ENCODE measurements around the gene SLC6A11.

SLC6A11 gene

DNA sequence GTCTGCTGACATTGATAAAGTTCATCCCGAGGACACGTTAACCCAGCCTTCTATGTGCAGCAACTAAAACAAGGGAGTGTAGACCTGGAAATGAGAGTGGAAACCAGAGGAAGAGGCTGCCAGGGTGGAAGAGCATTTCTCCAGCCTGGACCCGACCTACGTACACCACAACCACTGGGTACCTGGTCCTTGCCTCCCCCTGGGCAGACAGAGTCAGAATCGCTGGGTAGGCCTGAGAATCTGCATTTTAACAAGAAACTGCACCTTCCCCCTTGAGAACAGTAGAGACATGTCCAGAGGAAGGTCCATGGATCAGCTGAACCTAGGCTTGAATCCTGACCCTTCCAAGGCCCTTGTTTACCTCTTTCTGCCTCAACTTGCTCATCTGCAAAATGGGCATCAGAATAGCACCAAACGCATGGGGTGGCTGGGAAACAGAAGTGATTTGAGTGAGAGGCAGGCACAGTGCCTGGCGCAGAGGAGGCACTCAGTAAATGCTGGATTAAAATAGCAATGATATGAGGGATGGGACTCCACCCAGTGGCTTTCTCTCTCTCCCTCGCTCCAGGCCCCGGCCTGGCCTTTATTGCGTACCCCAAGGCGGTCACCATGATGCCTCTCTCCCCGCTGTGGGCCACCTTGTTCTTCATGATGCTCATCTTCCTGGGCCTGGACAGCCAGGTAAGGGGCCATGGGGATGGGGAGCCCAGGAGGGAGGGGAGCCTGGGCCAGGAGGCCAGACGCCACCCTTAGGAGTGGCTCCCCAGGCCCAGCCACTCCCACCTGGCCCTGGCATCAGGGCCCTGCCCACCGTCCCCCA is 109.6 kb downstream of the SLC6A11 start:
- no peak for DNase-seq (ENCODE audit: low read depth)
- no peak overlapping the region for H3K4me3 ChIP-seq (ENCODE audit: low read depth, low read length)

DNA sequence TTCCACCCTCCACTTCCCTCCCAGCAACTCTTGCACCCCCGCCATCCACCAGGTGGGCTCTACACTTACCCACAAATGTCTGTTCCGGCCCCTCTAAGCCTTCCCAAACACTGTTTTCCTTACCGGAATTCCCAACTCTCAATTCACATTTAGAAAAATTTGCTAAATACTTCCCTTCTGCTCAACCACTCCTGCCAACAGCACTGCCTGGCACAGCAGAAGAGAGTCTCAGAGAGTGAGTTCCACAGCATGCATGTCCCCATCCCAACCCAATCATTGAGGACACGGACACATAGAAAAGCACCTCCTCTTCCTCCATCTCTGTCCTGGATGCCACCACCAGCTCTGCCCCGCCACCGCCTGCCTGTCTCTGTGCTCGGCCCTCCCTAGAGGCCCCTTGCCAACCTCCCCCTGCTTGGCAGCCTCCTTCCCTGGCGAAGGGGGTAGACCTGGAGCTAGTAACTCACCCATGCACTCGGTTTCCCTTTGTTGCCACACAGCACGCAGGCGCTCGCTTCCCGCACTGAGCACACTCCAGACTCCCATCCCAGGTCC is 110.3 kb downstream of the SLC6A11 start:
- no peak for DNase-seq (ENCODE audit: low read depth)
- no peak overlapping the region for H3K4me3 ChIP-seq (ENCODE audit: low read depth, low read length)

DNA sequence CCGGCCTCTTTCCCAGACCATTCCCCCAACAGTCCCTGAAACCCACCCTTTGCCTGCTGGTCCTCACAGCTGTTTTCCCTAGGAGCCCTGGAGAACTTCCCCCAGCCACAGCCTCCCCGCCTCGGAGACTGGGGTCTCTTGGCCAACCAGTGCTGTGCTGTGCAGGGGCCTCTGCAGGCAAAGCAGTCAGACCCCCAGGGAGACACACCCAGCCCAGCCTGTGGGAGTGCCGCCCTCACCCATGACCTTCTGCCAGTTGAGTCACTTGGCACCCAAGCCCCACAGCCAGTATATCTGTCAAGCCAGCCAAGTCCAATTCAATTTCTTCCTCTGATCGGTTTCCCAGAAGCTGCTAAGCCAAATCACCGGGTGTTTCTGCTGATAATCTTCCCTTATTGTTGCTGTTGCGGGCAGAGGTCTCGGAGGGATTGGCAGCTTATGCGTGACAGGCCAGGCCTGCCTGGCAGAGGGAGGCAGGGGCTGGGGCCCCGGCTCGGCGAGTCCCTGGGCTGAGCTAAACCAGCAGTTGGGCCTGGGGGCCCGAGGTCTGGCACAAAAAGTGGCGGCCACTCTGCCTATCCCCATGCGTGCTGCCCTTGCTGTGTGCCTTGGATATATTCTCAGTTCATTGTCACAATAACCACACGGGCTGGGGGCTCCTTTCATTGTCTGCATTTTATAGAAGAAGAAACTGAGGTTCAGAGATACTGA is 110.9 kb downstream of the SLC6A11 start:
- no peak overlapping the region for H3K4me3 ChIP-seq (ENCODE audit: low read depth, low read length)
- no peak for DNase-seq (ENCODE audit: low read depth)

DNA sequence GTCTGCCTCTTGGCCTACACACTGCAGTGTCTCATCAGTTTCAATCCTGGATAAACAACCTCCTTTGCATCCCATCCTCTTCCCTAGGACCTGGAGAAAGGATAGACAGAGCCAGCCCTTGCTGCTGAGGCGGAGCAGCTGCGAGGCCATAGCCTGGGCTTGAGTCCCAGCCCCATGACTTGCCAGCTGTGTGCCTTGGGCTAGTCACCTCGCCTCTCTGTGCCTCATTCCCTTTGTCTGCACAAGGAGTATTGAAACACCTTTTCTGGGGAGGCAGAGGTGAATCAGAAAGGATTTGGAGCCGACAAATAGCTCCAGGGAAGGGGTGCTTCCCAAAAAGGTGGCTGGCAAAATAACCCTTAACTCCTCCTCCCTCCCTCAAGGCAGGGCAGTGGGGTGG is 111.5 kb downstream of the SLC6A11 start:
- no peak overlapping the region for H3K4me3 ChIP-seq (ENCODE audit: low read depth, low read length)
- DNase-seq (ENCODE audit: low read depth) = no peak

DNA sequence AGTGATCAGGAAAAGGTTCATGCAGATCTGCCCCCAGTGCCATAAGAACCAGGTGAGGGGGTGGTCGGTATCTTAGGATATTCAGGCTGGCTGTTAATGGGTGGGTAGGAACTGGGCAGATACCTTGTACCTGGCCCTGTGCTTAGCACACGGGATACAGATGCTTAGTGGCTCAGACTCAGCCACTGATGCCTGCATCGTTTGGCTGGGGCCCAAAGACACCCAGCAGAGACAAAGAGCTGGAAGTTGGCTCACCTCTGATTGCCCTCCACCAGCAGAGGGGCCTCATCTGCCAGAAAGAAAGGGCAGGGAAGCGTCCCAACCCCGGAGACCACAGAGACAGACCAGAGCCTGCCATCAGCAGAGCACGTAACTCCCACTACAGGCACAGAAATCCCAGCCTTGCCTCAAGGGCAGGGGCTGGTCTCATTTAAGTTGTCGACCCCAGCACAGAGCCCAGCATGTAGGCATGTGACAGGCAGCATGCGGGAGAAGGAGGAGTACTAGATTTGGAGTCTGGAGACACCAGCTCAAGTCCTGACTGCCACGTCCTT is 112.5 kb downstream of the SLC6A11 start:
- no peak for DNase-seq (ENCODE audit: low read depth)
- H3K4me3 ChIP-seq (ENCODE audit: low read depth, low read length) = no peak overlapping the region

DNA sequence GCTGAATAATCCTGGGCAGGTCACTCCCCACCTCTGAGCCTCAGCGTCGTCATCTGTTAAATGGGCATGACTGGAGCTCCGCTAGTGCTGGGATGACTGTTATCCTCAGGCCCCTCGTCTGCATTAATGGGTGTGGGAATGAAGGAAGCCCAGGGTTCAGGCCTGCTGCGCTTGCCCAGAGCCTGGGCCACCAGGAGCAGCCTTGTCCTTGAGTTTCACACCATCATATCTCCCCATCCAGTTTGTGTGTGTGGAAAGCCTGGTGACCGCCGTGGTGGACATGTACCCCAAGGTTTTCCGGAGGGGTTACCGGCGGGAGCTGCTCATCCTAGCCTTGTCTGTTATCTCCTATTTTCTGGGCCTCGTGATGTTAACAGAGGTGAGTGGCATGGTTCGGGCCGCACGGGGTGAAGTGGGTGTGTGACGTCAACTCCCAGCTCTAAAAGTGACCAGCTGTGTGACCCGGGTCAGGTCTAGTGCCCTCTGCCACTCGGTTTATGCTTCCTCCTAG is 113.0 kb downstream of the SLC6A11 start:
- H3K4me3 ChIP-seq (ENCODE audit: low read depth, low read length) = no peak overlapping the region
- no peak for DNase-seq (ENCODE audit: low read depth)

DNA sequence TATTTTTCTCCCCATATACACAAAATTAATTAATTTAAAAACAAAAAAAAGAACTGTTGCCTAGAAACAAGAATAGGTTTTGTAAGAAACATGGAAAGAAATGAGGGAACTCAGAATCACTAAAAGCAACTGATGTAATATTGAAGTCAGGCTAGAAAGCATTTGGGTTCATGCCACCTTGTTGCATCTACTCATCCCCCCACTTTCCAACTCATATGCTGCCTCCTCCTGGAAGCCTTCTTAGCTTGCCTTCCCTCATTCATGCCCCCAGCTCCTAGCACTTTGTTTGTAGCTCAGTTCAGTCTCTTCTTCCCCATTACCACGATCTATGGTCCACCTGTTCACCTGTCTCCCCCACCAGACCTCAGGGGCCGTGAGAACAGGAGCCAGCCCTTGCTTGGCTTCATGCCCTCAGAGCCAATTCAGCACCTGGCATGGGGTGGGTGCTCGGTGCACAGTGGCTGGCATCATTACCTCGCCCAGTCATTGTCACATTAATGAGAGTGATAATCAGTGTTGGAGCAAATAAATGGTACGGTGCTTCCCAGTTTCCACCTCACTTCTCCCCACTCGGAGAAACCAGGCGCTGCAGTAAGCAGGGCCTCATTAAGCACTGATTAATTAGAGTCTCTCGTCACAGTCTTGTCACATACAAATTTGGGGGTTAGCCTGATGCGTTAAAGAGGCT is 114.1 kb downstream of the SLC6A11 start:
- no peak for DNase-seq (ENCODE audit: low read depth)
- no peak overlapping the region for H3K4me3 ChIP-seq (ENCODE audit: low read depth, low read length)

DNA sequence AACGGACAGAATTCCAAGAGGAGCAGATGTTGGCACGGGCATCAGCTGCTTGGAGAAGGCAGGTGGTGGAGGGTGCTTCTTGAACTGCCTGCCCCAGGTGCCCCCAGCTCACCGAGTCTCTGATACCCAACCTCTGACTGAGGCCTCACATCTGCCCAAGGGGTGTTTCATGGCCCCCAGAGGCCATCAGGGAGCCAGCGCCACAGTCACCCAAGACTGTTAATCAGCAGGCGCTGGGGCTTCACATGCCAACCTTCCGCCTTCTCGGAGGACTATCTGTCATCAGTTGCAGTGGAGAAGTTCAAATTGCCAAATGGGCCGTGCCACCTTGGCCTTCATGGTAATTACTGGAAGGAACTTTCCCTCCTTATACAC is 114.6 kb downstream of the SLC6A11 start:
- no peak for DNase-seq (ENCODE audit: low read depth)
- H3K4me3 ChIP-seq (ENCODE audit: low read depth, low read length) = no peak overlapping the region

DNA sequence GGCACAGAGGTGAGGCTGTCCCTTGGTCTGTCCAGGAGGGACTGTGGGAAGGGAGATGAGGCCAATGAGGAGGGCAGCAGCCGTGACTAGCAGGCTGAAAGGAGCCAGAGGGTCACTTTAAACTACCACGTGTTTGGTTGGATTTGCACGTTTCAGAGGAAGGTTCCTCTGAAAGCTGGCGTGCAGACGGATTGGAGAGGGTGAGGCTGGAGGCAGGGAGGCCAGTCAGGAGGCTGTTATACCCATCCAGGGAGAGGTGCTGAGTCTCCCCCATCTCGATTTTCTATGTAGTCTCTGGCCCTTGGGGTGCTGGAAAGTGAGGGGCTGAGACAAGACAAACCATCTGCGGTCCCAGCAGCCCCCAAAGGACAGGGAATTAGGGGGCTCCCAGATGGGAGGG is 116.6 kb downstream of the SLC6A11 start:
- DNase-seq (ENCODE audit: low read depth) = no peak
- no peak overlapping the region for H3K4me3 ChIP-seq (ENCODE audit: low read depth, low read length)

DNA sequence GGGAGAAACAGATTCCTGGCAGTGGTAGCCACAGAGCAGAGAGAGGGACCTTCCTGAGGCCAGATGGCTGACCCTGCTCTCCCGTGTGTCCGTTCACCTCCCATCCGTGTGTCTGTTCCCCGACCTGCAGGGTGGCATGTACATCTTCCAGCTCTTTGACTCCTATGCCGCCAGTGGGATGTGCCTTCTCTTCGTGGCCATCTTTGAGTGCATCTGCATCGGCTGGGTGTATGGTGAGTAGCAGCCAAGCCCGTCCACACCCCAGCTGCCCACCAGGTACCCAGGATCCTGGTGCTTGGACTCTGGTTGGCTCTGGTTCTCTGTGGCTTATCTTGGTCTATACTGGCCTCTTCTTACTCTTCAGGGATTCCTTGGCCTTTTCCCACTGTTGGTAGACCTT is 117.0 kb downstream of the SLC6A11 start:
- no peak for DNase-seq (ENCODE audit: low read depth)

DNA sequence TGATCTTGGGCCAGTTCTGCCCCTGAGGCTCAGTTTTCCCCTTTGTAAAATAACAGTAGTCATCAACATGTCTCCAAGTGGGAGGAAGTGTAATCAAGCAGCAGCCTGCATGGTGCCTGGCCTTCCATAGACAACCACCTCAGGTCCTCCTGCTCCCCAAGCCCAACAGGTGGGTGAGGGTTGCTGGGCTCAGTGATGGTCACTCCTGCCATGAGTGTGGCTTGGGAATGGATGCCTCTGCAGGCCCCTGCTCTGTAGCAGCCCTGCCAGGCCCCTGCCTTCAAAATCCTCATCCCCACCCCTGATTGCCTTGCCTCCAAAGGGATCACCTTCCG is 117.4 kb downstream of the SLC6A11 start:
- DNase-seq (ENCODE audit: low read depth) = no peak
- no peak overlapping the region for H3K4me3 ChIP-seq (ENCODE audit: low read depth, low read length)

More for the DNA sequence above, 117.0 kb downstream of the SLC6A11 start:
- H3K4me3 ChIP-seq (ENCODE audit: low read depth, low read length) = no peak overlapping the region

DNA sequence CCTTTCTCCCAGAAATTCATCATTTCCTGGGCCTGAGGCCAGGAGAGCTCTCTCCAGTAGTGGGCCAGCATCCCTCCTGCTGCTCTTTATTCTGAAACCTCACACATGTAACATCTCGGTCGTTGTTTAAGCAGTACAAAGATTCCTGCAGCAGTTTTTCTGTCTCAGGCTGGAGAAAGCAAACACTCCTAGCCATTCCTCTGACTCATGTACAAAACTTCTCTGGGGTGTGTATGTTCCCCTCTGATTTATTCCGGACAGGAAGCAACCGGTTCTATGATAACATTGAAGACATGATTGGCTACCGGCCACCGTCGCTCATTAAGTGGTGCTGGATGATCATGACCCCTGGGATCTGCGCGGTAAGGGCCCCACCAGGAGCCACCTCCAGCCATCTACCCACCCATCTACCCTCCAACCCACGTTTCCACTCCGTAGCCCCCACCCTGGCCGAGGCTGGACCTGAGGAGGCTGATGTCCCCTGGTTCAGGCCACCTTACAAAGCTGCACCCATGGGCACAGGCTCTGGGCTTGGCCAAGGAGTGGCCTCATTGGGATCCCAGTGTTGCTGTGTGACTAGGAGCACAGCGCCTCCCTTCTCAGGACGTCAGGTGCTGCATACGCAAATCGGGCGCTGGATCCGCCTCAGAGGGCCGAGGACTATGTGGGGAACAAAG is 117.9 kb downstream of the SLC6A11 start:
- DNase-seq (ENCODE audit: low read depth) = no peak

DNA sequence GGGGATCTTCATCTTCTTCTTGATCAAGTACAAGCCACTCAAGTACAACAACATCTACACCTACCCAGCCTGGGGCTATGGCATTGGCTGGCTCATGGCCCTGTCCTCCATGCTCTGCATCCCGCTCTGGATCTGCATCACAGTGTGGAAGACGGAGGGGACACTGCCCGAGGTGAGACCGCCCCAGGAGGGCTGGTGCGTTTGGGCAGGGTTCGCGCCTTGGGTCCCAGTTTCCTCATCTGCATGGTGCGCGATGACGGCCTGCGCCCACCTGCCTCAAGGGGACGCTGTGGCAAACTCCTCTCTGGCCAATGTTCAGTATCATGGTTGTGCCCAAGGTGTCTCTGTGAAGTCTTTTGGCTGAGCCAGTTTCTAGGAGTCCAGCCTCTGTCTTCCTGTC is 119.0 kb downstream of the SLC6A11 start:
- H3K4me3 ChIP-seq (ENCODE audit: low read depth, low read length) = no peak overlapping the region
- no peak for DNase-seq (ENCODE audit: low read depth)

More for the DNA sequence above, 117.9 kb downstream of the SLC6A11 start:
- no peak overlapping the region for H3K4me3 ChIP-seq (ENCODE audit: low read depth, low read length)

DNA sequence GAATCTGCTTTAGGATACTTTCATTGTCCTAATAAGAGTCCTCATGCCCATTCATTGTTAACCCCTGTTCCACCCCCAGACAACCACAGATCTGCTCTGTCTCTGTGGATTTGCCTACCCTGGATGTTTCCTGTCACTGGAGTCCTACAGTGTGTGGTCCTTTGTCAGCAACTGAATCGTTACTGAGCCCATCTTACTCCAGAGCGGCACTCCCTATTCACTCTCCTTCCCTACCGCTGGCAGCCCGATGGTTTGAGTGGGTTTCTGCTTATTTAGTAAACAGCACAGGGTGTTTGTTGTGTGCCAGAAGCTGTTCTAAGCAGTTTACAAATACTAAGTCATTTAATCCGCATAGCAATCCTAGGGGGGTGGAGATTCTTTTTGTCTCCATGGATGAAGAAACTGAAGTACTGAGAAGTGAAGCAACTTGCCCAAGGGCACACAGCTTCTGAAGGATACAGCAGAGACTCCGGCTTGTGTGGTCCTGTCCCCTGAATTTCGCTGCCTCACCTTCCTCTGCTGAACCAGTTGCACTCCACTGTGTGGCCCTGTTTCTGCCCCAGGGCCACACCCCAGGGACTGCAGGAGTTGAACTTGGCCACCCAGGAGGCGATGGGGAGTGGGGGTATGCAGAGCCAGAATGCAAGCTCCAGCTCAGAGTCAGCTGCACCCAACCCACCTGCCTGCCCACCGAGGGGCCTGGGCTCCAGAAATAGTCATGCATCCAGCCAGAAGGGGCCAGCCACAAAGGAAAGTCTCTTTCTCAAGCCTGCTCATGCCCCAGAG is 120.0 kb downstream of the SLC6A11 start:
- DNase-seq (ENCODE audit: low read depth) = no peak
- H3K4me3 ChIP-seq (ENCODE audit: low read depth, low read length) = no peak overlapping the region

DNA sequence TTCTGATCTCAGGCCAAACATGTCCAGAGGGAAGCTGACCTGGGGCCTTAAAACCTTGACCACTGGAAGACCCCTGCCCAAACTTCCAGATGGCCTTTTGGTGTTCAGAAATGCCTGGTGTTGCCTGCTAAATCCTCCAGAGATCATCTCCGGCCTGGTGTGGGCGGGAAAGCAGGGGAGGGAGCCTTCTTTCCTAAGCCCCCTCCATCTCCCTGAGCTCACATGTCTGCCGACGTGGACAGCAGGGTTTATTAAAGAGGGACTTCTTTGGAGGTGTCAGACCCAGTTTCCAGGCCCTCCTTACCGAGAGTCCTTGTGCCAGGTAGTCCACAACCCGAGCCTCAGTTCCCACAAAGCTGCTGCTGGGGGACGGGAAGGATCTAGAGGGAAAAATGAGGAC is 120.7 kb downstream of the SLC6A11 start:
- DNase-seq (ENCODE audit: low read depth) = no peak
- H3K4me3 ChIP-seq (ENCODE audit: low read depth, low read length) = no peak overlapping the region

DNA sequence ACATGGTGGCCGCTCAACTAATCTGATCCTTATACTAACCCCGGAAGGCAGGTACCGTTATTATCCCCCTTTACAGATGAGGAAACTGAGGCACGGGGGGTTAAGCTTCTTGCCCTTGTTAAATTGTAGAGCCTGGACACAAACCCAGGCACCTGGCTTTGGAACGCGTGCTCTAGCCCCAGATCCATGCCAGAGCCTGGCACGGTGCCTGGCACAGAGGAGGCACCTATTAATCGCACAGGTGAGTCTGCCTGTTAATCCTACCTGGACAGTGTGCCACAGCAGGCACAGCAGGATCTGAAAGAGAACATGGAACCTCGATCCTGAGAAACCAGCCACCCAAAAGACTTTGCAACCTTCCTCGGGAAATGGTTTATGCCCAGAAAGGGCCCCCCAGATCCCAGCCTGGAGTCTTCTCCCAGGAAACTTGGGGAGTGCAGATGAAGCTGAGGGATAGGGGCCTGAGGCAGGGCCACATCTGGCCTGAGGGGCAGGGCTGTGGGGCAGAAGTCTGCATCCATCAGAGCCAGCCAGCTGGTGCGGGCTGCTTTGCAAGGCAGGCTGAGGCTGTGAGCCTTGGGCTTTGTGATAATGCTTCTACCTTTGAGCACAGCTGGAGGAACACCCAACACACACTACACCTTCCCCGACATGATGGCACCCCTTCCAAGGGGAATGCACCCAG is 121.3 kb downstream of the SLC6A11 start:
- H3K4me3 ChIP-seq (ENCODE audit: low read depth, low read length) = no peak overlapping the region
- DNase-seq (ENCODE audit: low read depth) = no peak

DNA sequence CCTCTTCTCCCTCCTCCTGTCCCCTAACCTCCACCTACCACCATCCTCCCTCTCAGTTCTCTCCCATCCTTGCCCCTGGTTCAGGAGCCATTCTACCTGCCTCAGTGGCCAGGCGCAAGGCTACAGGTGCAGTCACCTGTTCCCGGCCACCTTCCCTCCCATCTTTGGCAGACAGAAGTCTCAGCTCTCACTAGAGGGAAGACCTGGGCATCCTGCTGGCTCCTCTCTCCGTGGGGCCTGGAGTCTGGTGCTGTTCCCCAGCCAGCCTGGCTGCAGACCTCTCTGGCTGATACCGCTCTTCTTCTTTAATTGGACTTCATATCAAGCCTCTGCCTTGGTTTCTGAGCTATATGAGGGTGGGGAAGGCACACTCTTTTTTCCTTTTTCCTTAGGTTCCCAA is 123.5 kb downstream of the SLC6A11 start:
- H3K4me3 ChIP-seq (ENCODE audit: low read depth, low read length) = no peak overlapping the region
- DNase-seq (ENCODE audit: low read depth) = no peak

DNA sequence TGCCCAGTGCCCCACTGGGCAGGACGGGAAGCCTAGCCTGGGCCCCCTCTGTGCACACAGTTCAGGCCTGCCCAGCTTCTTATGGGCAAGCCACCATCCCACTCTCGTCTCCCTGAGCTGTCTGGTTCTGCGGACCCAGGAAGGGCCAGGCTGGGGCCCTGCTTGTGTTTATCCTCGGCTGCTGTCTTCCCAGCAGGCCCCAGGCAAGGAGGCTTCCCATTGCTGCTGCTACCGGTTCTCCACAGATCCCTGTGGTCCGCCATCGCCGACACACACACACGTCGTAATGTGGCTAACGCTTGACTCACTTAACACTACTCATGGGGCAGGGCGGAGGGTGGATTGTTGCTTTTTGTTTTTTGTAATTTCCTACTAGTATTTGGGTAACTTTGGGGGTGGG is 124.1 kb downstream of the SLC6A11 start:
- no peak overlapping the region for H3K4me3 ChIP-seq (ENCODE audit: low read depth, low read length)
- DNase-seq (ENCODE audit: low read depth) = no peak
